Endothelial cell of umbilical vein (primary cell): ENCODE data around the gene SDK2.

ENCODE experiments used
- CTCF ChIP-seq, 2 donors: IDR thresholded peaks; 1 replicate in 1 of 2; 2 replicates in 1 of 2; pipeline ENCODE4 v1.5.1; 2011; ENCODE audit warnings: low read length in 2 of 2, mild to moderate bottlenecking in 2 of 2, moderate library complexity in 2 of 2, control low read depth in 1 of 2, inconsistent platforms in 1 of 2, low read depth in 1 of 2; ENCODE audit not compliant: insufficient read depth in 1 of 2; ENCODE audit errors: extremely low read depth in 1 of 2
- EZH2 ChIP-seq: IDR thresholded peaks from 2 replicates; pipeline ENCODE4 v1.6.1; 2012; ENCODE audit warnings: borderline replicate concordance, low read depth, mild to moderate bottlenecking, moderate library complexity, low read length, inconsistent platforms; ENCODE audit not compliant: severe bottlenecking
- FOS ChIP-seq: IDR thresholded peaks from 2 replicates; pipeline ENCODE4 v1.6.1; 2011; ENCODE audit warnings: mild to moderate bottlenecking, low read length, moderate library complexity, borderline replicate concordance; ENCODE audit not compliant: insufficient read depth
- GATA2 ChIP-seq: IDR thresholded peaks from 2 replicates; pipeline ENCODE4 v1.7.0; 2011; ENCODE audit warnings: low read depth, mild to moderate bottlenecking, moderate library complexity, mixed read lengths, low read length; ENCODE audit not compliant: insufficient read length, insufficient read depth
- JUN ChIP-seq: IDR thresholded peaks from 2 replicates; pipeline ENCODE4 v1.6.1; 2011; ENCODE audit warnings: borderline replicate concordance, low read depth; ENCODE audit not compliant: insufficient read length, insufficient read depth
- MAX ChIP-seq: IDR thresholded peaks from 2 replicates; pipeline ENCODE4 v1.6.1; 2011; ENCODE audit not compliant: insufficient read depth, insufficient read length
- MYC ChIP-seq: IDR thresholded peaks from one replicate; pipeline ENCODE4 v1.6.1; 2011; ENCODE audit warnings: mild to moderate bottlenecking, low read depth, low read length
- POLR2A ChIP-seq: IDR thresholded peaks from 2 replicates; pipeline ENCODE4 v1.6.1; 2012; ENCODE audit warnings: low read depth, mild to moderate bottlenecking, control low read depth, low read length
- POLR2AphosphoS5 ChIP-seq: IDR thresholded peaks from 2 replicates; pipeline ENCODE4 v1.6.1; 2012; ENCODE audit warnings: low read depth, mild to moderate bottlenecking, control low read depth, low read length, moderate library complexity; ENCODE audit not compliant: insufficient read depth

- TF ChIP-seq MAX, result no peak
- no peak for TF ChIP-seq CTCF (IDR thresholded peaks at IDR 0.05; ENCODE audit: extremely low read depth in 1 of 2, insufficient read depth in 1 of 2, low read depth in 1 of 2, low read length in 2 of 2)
- no peak for TF ChIP-seq POLR2A
- no peak for TF ChIP-seq JUN
- TF ChIP-seq EZH2, result no peak
- no peak for TF ChIP-seq GATA2
- no peak for TF ChIP-seq POLR2AphosphoS5
- no peak for TF ChIP-seq MYC
- no peak for TF ChIP-seq FOS
Observed at GRCh38 chr17:73648543-73648820, 4.2 kb upstream of the SDK2 start.
